CD4-positive, alpha-beta memory T cell (primary cell): ENCODE data around the gene LONRF2. TPM values are rescaled to one million over a fixed set of nuclear protein-coding genes. Genes with fewer than 3 reads are reported as not detected.

ENCODE experiments used
- CTCF ChIA-PET: fragments of 350-600 bp; sonication (Branson Sonifier 250); formaldehyde crosslinking; loops from one replicate; lab custom pipeline; 2021; ENCODE audit warnings: inconsistent platforms; ENCODE audit not compliant: partially characterized antibody; lab: Charles Lee
- POLR2A ChIA-PET: fragments of 350-600 bp; sonication (Branson Sonifier 250); formaldehyde crosslinking; loops from one replicate; lab custom pipeline; 2021; ENCODE audit not compliant: partially characterized antibody; lab: Charles Lee
- DNase-seq, 5 donors: peaks; one replicate each; pipeline versions ENCODE4 v3.0.0 to v3.0.0-alpha.2; 2020 to 2022; ENCODE audit warnings: mixed read lengths in 1 of 5
- H3K27ac ChIP-seq: one replicate; pipeline ENCODE4 v1.7.0; 2013; ENCODE audit warnings: low read depth, low read length
- H3K27me3 ChIP-seq: 2 replicates; pipeline ENCODE4 v1.7.0; 2013; ENCODE audit warnings: mild to moderate bottlenecking, low read length, moderate library complexity; ENCODE audit not compliant: insufficient read depth
- H3K36me3 ChIP-seq: 2 replicates; pipeline ENCODE4 v1.7.0; 2013; ENCODE audit warnings: mild to moderate bottlenecking, low read length, moderate library complexity; ENCODE audit not compliant: insufficient read depth
- H3K4me1 ChIP-seq: 2 replicates; pipeline ENCODE4 v1.7.0; 2013; ENCODE audit warnings: mild to moderate bottlenecking, low read length, moderate library complexity; ENCODE audit not compliant: insufficient read depth
- H3K4me3 ChIP-seq, 2 donors: one replicate each; pipeline ENCODE4 v1.7.0; 2013; ENCODE audit warnings: low read length in 2 of 2, mild to moderate bottlenecking in 1 of 2
- H3K9me3 ChIP-seq, 2 donors: one replicate each; pipeline ENCODE4 v1.7.0; 2013; ENCODE audit warnings: low read length in 2 of 2, control low read depth in 1 of 2; ENCODE audit not compliant: control insufficient read depth in 1 of 2
- H3K27ac Mint-ChIP-seq, 7 donors: one replicate each; pipeline ENCODE4 v1.8.0; 2020 to 2021; ENCODE audit warnings: mixed read lengths in 7 of 7, mild to moderate bottlenecking in 6 of 7, inconsistent platforms in 3 of 7, moderate library complexity in 3 of 7
- H3K27me3 Mint-ChIP-seq, 2 donors: one replicate each; pipeline ENCODE4 v1.8.0; 2020 to 2021; ENCODE audit warnings: mixed read lengths in 2 of 2
- H3K36me3 Mint-ChIP-seq, 2 donors: one replicate each; pipeline ENCODE4 v1.8.0; 2020 to 2021; ENCODE audit warnings: mixed read lengths in 2 of 2, inconsistent platforms in 1 of 2, mild to moderate bottlenecking in 1 of 2
- H3K4me1 Mint-ChIP-seq, 4 donors: one replicate each; pipeline ENCODE4 v1.8.0; 2020 to 2021; ENCODE audit warnings: mixed read lengths in 4 of 4, mild to moderate bottlenecking in 1 of 4
- H3K4me3 Mint-ChIP-seq, 8 donors: one replicate each; pipeline ENCODE4 v1.8.0; 2020 to 2021; ENCODE audit warnings: mixed read lengths in 8 of 8, mild to moderate bottlenecking in 7 of 8, moderate library complexity in 6 of 8, inconsistent platforms in 3 of 8
- H3K9me3 Mint-ChIP-seq, 8 donors: one replicate each; pipeline ENCODE4 v1.8.0; 2020 to 2021; ENCODE audit warnings: mixed read lengths in 8 of 8, mild to moderate bottlenecking in 5 of 8, inconsistent platforms in 3 of 8, moderate library complexity in 1 of 8
- intact Hi-C: fragments of 100-400 bp; cut with micrococcal nuclease; formaldehyde crosslinking; loops from one replicate; pipeline ENCODE4 v1.15.1; 2023
- polyA plus RNA-seq, 2 donors: library from polyadenylated mRNA; unstranded; fragments of 300-500 nt; fragmentation: Illumina TruSeq; gene quantifications; one replicate each; pipeline ENCODE4 v1.2.3, GENCODE V29; 2021
- total RNA-seq, 2 experiments: library from RNA; stranded (reverse); gene quantifications; one replicate each; pipeline ENCODE4 v1.2.3, GENCODE V29; 2021

Gene LONRF2
- total and polyA plus RNA-seq, 4 experiments from 2014 or later: 0.03 to 0.29 (median 0.06) TPM; not detected in 1

GRCh38 chr2:100264121-100264520, 58.2 kb downstream of the LONRF2 start:
- no peaks in the 10 kb centered on the region for H3K4me1 ChIP-seq
- no peak for DNase-seq
- ChIA-PET CTCF (interaction anchor here (2.5 to 5.0 kb wide), 5 partner anchors 8 to 116 kb away, joined by 10 to 70 read pairs (median 22); no protein-coding TSS in a partner anchor), POLR2A (no interaction called here)
- no peaks in the 10 kb centered on the region for H3K4me1 Mint-ChIP-seq
- no peaks in the 10 kb centered on the region for H3K9me3 ChIP-seq
- no peaks in the 10 kb centered on the region for H3K36me3 Mint-ChIP-seq
- H3K27me3 ChIP-seq: no peaks in the 10 kb centered on the region
- H3K4me3 ChIP-seq: no peak overlapping the region
- no peak overlapping the region for H3K4me3 Mint-ChIP-seq
- no peak overlapping the region for H3K27ac Mint-ChIP-seq
- H3K27me3 Mint-ChIP-seq: peaks cover 0 to 1% of the 10 kb centered on the region in 2 donors
- no peaks in the 10 kb centered on the region for H3K9me3 Mint-ChIP-seq
- H3K27ac ChIP-seq: no peak overlapping the region
- intact Hi-C loops: loop anchor here (5.0 to 10.0 kb wide), 2 partner anchors 331 to 707 kb away; no protein-coding TSS in a partner anchor
- no peaks in the 10 kb centered on the region for H3K36me3 ChIP-seq

- no peak overlapping the region for H3K27ac ChIP-seq
- no peaks in the 10 kb centered on the region for H3K27me3 ChIP-seq
- no peaks in the 10 kb centered on the region for H3K36me3 ChIP-seq
- H3K4me3 Mint-ChIP-seq: no peak overlapping the region
- H3K27me3 Mint-ChIP-seq: peaks cover 0 to 1% of the 10 kb centered on the region in 2 donors
- no peak overlapping the region for H3K4me3 ChIP-seq
- POLR2A ChIA-PET: interaction anchor here (0.6 kb wide), 1 partner anchor 11 kb away, joined by 3 read pairs; no protein-coding TSS in a partner anchor
- no peaks in the 10 kb centered on the region for H3K9me3 Mint-ChIP-seq
- no peaks in the 10 kb centered on the region for H3K9me3 ChIP-seq
- no peaks in the 10 kb centered on the region for H3K4me1 ChIP-seq
- H3K4me1 Mint-ChIP-seq: no peaks in the 10 kb centered on the region
- no peaks in the 10 kb centered on the region for H3K36me3 Mint-ChIP-seq
- no peak overlapping the region for H3K27ac Mint-ChIP-seq
- CTCF ChIA-PET: interaction anchor here (0.5 to 5.0 kb wide), 28 partner anchors 10 to 737 kb away, joined by 3 to 70 read pairs (median 4); no protein-coding TSS in a partner anchor
- peak; percentile 37 to 49 (median 46) for DNase-seq
- intact Hi-C loops: loop anchor here (2.0 to 10.0 kb wide), 3 partner anchors 332 to 942 kb away; no protein-coding TSS in a partner anchor
These were observed 59.6 kb downstream of the LONRF2 start for GRCh38 chr2:100262555-100263320.

- Mint-ChIP-seq H3K4me3 (no peak overlapping the region), H3K9me3 (no peaks in the 10 kb centered on the region), H3K27me3 (peaks cover 0 to 1% of the 10 kb centered on the region in 2 donors), H3K36me3 (no peaks in the 10 kb centered on the region), H3K27ac (no peak overlapping the region), H3K4me1 (no peaks in the 10 kb centered on the region)
- no peaks in the 10 kb centered on the region for H3K27me3 ChIP-seq
- no peak for DNase-seq
- H3K4me3 ChIP-seq: no peak overlapping the region
- no peaks in the 10 kb centered on the region for H3K9me3 ChIP-seq
- ChIA-PET CTCF (interaction anchor here (0.6 to 5.0 kb wide), 31 partner anchors 9 to 737 kb away, joined by 3 to 70 read pairs (median 4); no protein-coding TSS in a partner anchor), POLR2A (no interaction called here)
- H3K4me1 ChIP-seq: no peaks in the 10 kb centered on the region
- intact Hi-C loops: loop anchor here (2.0 to 10.0 kb wide), 3 partner anchors 333 to 943 kb away; no protein-coding TSS in a partner anchor
- no peak overlapping the region for H3K27ac ChIP-seq
- H3K36me3 ChIP-seq: no peaks in the 10 kb centered on the region
These were observed 60.3 kb downstream of the LONRF2 start for GRCh38 chr2:100262046-100262445.

- ChIA-PET CTCF (interaction anchor here (0.7 to 5.0 kb wide), 16 partner anchors 8 to 705 kb away, joined by 3 to 70 read pairs (median 8); no protein-coding TSS in a partner anchor), POLR2A (no interaction called here)
- Mint-ChIP-seq H3K9me3 (no peaks in the 10 kb centered on the region), H3K27me3 (peaks cover 0 to 1% of the 10 kb centered on the region in 2 donors), H3K4me1 (no peaks in the 10 kb centered on the region), H3K27ac (peak overlapping the region in 1 of 7 donors; percentile 69), H3K36me3 (no peaks in the 10 kb centered on the region), H3K4me3 (no peak overlapping the region)
- intact Hi-C loops: loop anchor here (5.0 to 10.0 kb wide), 2 partner anchors 334 to 704 kb away; no protein-coding TSS in a partner anchor
- no peak for DNase-seq
- Histone ChIP-seq H3K27ac (no peak overlapping the region), H3K9me3 (no peaks in the 10 kb centered on the region), H3K4me3 (no peak overlapping the region), H3K27me3 (no peaks in the 10 kb centered on the region), H3K36me3 (no peaks in the 10 kb centered on the region), H3K4me1 (no peaks in the 10 kb centered on the region)
These were observed 61.3 kb downstream of the LONRF2 start for GRCh38 chr2:100260712-100261620.

GRCh38 chr2:100259106-100259505, 63.2 kb downstream of the LONRF2 start:
- ChIA-PET CTCF (interaction anchor here (0.8 to 1.8 kb wide), 4 partner anchors 9 to 701 kb away, joined by 3 to 7 read pairs (median 3); no protein-coding TSS in a partner anchor), POLR2A (no interaction called here)
- H3K36me3 Mint-ChIP-seq: no peaks in the 10 kb centered on the region
- no peak overlapping the region for H3K4me3 Mint-ChIP-seq
- Histone ChIP-seq H3K4me3 (no peak overlapping the region), H3K9me3 (no peaks in the 10 kb centered on the region), H3K36me3 (no peaks in the 10 kb centered on the region), H3K4me1 (no peaks in the 10 kb centered on the region), H3K27me3 (no peaks in the 10 kb centered on the region), H3K27ac (no peak overlapping the region)
- H3K27me3 Mint-ChIP-seq: peaks cover 0 to 1% of the 10 kb centered on the region in 2 donors
- H3K9me3 Mint-ChIP-seq: no peaks in the 10 kb centered on the region
- H3K4me1 Mint-ChIP-seq: no peaks in the 10 kb centered on the region
- intact Hi-C loops: no loop called here
- no peak overlapping the region for H3K27ac Mint-ChIP-seq
- DNase-seq: no peak

GRCh38 chr2:100257939-100258338, 64.4 kb downstream of the LONRF2 start:
- POLR2A ChIA-PET: no interaction called here
- Histone ChIP-seq H3K4me3 (no peak overlapping the region), H3K27me3 (no peaks in the 10 kb centered on the region)

More at GRCh38 chr2:100257939-100258338, 64.4 kb downstream of the LONRF2 start:
- H3K36me3 Mint-ChIP-seq: no peaks in the 10 kb centered on the region
- Histone ChIP-seq H3K4me1 (no peaks in the 10 kb centered on the region), H3K27ac (no peak overlapping the region), H3K36me3 (no peaks in the 10 kb centered on the region), H3K9me3 (no peaks in the 10 kb centered on the region)
- DNase-seq: no peak
- H3K27ac Mint-ChIP-seq: no peak overlapping the region
- H3K4me1 Mint-ChIP-seq: no peaks in the 10 kb centered on the region
- no peak overlapping the region for H3K4me3 Mint-ChIP-seq
- H3K27me3 Mint-ChIP-seq: peaks cover 0 to under 1% of the 10 kb centered on the region in 2 donors
- intact Hi-C loops: no loop called here
- H3K9me3 Mint-ChIP-seq: no peaks in the 10 kb centered on the region
- CTCF ChIA-PET: interaction anchor here (1.2 to 1.7 kb wide), 2 partner anchors 9 to 11 kb away, joined by 3 to 5 read pairs; no protein-coding TSS in a partner anchor
